MV-4-11 (cell line): ENCODE data around the gene MICAL2.

ENCODE experiments used
- DNase-seq: peaks from one replicate; lab custom pipeline; 2025; lab: John Stamatoyannopoulos, UW

The MICAL2 gene

GRCh38 chr11:12076840-12077534 lies 33.4 kb upstream of the MICAL2 start:
- no peak for DNase-seq

- no peak for DNase-seq
Measured at GRCh38 chr11:12077535-12078280, 32.7 kb upstream of the MICAL2 start.

- DNase-seq, result no peak
Measured at GRCh38 chr11:12079726-12080556, 30.4 kb upstream of the MICAL2 start.

- DNase-seq, result no peak
Measured at GRCh38 chr11:12083380-12083779, 27.0 kb upstream of the MICAL2 start.

- DNase-seq, result no peak
Measured at GRCh38 chr11:12084256-12084655, 26.1 kb upstream of the MICAL2 start.

GRCh38 chr11:12085371-12086251 lies 24.8 kb upstream of the MICAL2 start:
- no peak for DNase-seq

- peak; percentile 52 for DNase-seq
Measured at GRCh38 chr11:12086271-12087074, 23.9 kb upstream of the MICAL2 start.

- DNase-seq, result peak; percentile 50
Measured at GRCh38 chr11:12087075-12088004, 23.1 kb upstream of the MICAL2 start.

GRCh38 chr11:12088047-12088481 lies 22.3 kb upstream of the MICAL2 start:
- peak; percentile 50 for DNase-seq

- no peak for DNase-seq
Measured at GRCh38 chr11:12088531-12088930, 21.9 kb upstream of the MICAL2 start.

- no peak for DNase-seq
Measured at GRCh38 chr11:12089041-12089440, 21.3 kb upstream of the MICAL2 start.

GRCh38 chr11:12089473-12089872 lies 20.9 kb upstream of the MICAL2 start:
- no peak for DNase-seq

GRCh38 chr11:12090061-12090591 lies 20.3 kb upstream of the MICAL2 start:
- DNase-seq, result peak; percentile 93

- no peak for DNase-seq
Measured at GRCh38 chr11:12090761-12091258, 19.6 kb upstream of the MICAL2 start.

- DNase-seq, result no peak
Measured at GRCh38 chr11:12091956-12092558, 18.3 kb upstream of the MICAL2 start.

GRCh38 chr11:12092714-12093113 lies 17.7 kb upstream of the MICAL2 start:
- DNase-seq, result no peak

- DNase-seq, result no peak
Measured at GRCh38 chr11:12094872-12095800, 15.3 kb upstream of the MICAL2 start.

GRCh38 chr11:12097219-12097618 lies 13.2 kb upstream of the MICAL2 start:
- DNase-seq, result no peak
